Stimulated activated effector memory CD8-positive, alpha-beta T cell treated with anti-CD3 and anti-CD28 coated beads, Interleukin-12 subunit alpha, Interleukin-12 subunit beta, amount 100 ng/mL, for 72 hours (primary cell): ENCODE results near the gene FAM110C.
A peak's percentile ranks its signal among the peaks of the same experiment; 100 is the strongest.

ENCODE experiments used
- ATAC-seq: fragments of 150-1000 bp; cut with Tn5 transposase; 2 replicates; pipeline ENCODE4 v1.10.0; 2021
- DNase-seq, 2 donors: peaks; one replicate each; pipeline ENCODE4 v3.0.0; 2021 to 2022; ENCODE audit warnings: low spot score in 2 of 2
- H3K27ac Mint-ChIP-seq: one replicate; pipeline ENCODE4 v1.8.0; 2022; ENCODE audit warnings: mild to moderate bottlenecking, mixed read lengths
- H3K36me3 Mint-ChIP-seq: one replicate; pipeline ENCODE4 v1.8.0; 2022; ENCODE audit warnings: mild to moderate bottlenecking, mixed read lengths
- H3K4me1 Mint-ChIP-seq: one replicate; pipeline ENCODE4 v1.8.0; 2022; ENCODE audit warnings: mixed read lengths
- H3K4me3 Mint-ChIP-seq: one replicate; pipeline ENCODE4 v1.8.0; 2022; ENCODE audit warnings: mild to moderate bottlenecking, mixed read lengths
- H3K9me3 Mint-ChIP-seq: one replicate; pipeline ENCODE4 v1.8.0; 2022; ENCODE audit warnings: mixed read lengths

FAM110C gene

GRCh38 chr2:51613-52012 lies 5.3 kb upstream of the FAM110C start:
- H3K4me1 Mint-ChIP-seq: peaks cover 10% of the 10 kb centered on the region
- ATAC-seq: no peak
- no peak overlapping the region for H3K27ac Mint-ChIP-seq
- H3K36me3 Mint-ChIP-seq: no peaks in the 10 kb centered on the region
- no peak for DNase-seq
- H3K4me3 Mint-ChIP-seq: no peak overlapping the region
- H3K9me3 Mint-ChIP-seq: peaks cover 2% of the 10 kb centered on the region

GRCh38 chr2:47737-48136 lies 1.4 kb upstream of the FAM110C start:
- Mint-ChIP-seq H3K36me3 (no peaks in the 10 kb centered on the region), H3K27ac (no peak overlapping the region), H3K4me3 (peak overlapping the region; percentile 74), H3K9me3 (no peaks in the 10 kb centered on the region), H3K4me1 (peaks cover 23% of the 10 kb centered on the region)
- DNase-seq: no peak
- no peak for ATAC-seq

GRCh38 chr2:47346-47725 lies 1.0 kb upstream of the FAM110C start:
- Mint-ChIP-seq H3K4me3 (peak overlapping the region; percentile 74), H3K9me3 (no peaks in the 10 kb centered on the region), H3K27ac (no peak overlapping the region), H3K4me1 (peaks cover 23% of the 10 kb centered on the region), H3K36me3 (no peaks in the 10 kb centered on the region)
- no peak for ATAC-seq
- no peak for DNase-seq

- Mint-ChIP-seq H3K36me3 (no peaks in the 10 kb centered on the region), H3K4me3 (peak overlapping the region; percentile 59), H3K27ac (no peak overlapping the region)
These were observed 204 bp downstream of the FAM110C start for GRCh38 chr2:46131-46470.

GRCh38 chr2:45342-46130 lies 769 bp downstream of the FAM110C start:
- no peaks in the 10 kb centered on the region for H3K9me3 Mint-ChIP-seq
- H3K36me3 Mint-ChIP-seq: no peaks in the 10 kb centered on the region
- peak overlapping the region; percentile 59 for H3K4me3 Mint-ChIP-seq
- ATAC-seq (peak; percentile 22), DNase-seq (no peak)
- H3K4me1 Mint-ChIP-seq: peaks cover 23% of the 10 kb centered on the region
- H3K27ac Mint-ChIP-seq: no peak overlapping the region

More at GRCh38 chr2:46131-46470, 204 bp downstream of the FAM110C start:
- peaks cover 23% of the 10 kb centered on the region for H3K4me1 Mint-ChIP-seq
- DNase-seq: no peak
- peak; percentile 28 for ATAC-seq
- no peaks in the 10 kb centered on the region for H3K9me3 Mint-ChIP-seq

GRCh38 chr2:44748-45341 lies 1.5 kb downstream of the FAM110C start:
- Mint-ChIP-seq H3K4me1 (peaks cover 23% of the 10 kb centered on the region), H3K36me3 (no peaks in the 10 kb centered on the region), H3K4me3 (peak overlapping the region; percentile 59), H3K9me3 (no peaks in the 10 kb centered on the region), H3K27ac (no peak overlapping the region)
- ATAC-seq: no peak
- no peak for DNase-seq

- no peak for ATAC-seq
- Mint-ChIP-seq H3K4me1 (peaks cover 23% of the 10 kb centered on the region), H3K27ac (no peak overlapping the region), H3K4me3 (no peak overlapping the region), H3K36me3 (peaks cover 7% of the 10 kb centered on the region), H3K9me3 (no peaks in the 10 kb centered on the region)
- no peak for DNase-seq
These were observed 3.5 kb downstream of the FAM110C start for GRCh38 chr2:42788-43187.

GRCh38 chr2:40465-40864 lies 5.8 kb downstream of the FAM110C start:
- no peak overlapping the region for H3K27ac Mint-ChIP-seq
- H3K4me1 Mint-ChIP-seq: peaks cover 11% of the 10 kb centered on the region
- H3K36me3 Mint-ChIP-seq: peaks cover 7% of the 10 kb centered on the region
- ATAC-seq: no peak
- no peak for DNase-seq
- H3K9me3 Mint-ChIP-seq: no peaks in the 10 kb centered on the region
- no peak overlapping the region for H3K4me3 Mint-ChIP-seq

DNA sequence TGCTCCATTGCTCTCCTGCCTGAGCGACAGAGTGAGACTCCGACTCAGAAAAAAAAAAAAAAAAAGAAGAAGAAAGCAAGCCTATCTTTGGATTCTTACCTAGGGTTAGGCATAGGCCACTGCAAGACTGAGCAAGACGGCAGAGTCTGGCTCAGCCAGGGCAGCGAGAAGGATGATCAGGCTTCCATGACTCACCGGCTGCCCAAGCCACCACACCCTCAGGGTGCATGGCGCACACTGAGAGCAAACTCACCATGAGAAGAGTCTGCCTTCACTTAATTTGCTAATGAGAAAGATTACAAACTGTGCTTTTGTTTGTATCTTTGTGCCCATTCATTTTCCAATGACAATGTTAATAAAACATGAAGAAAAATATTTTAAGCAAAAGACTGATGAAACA lies 8.2 kb downstream of the FAM110C start:
- Mint-ChIP-seq H3K9me3 (no peaks in the 10 kb centered on the region), H3K4me1 (peaks cover 9% of the 10 kb centered on the region), H3K36me3 (peaks cover 7% of the 10 kb centered on the region), H3K27ac (no peak overlapping the region), H3K4me3 (no peak overlapping the region)
- ATAC-seq (peak; percentile 50), DNase-seq (no peak)

DNA sequence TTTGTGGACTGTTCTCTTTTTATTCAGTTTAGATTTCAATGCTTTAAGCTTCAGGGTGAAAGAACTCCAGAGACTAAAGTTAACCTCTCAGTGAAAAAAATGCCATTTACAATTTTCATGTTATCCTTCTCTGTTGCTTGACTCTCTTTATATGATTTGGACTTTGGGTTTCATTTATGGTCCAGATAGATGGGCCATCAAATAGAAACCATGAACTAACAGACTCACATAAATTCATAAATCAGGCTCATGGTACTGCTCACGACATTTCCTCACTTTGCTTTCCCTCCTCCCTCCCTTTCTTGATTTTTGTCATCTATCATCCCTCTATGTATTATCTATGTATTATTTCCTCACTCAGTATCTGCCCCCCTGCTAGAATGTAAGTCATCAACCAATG lies 10.0 kb downstream of the FAM110C start:
- Mint-ChIP-seq H3K4me3 (no peak overlapping the region), H3K27ac (no peak overlapping the region), H3K9me3 (no peaks in the 10 kb centered on the region), H3K36me3 (peaks cover 7% of the 10 kb centered on the region), H3K4me1 (peaks cover 25% of the 10 kb centered on the region)
- no peak for ATAC-seq
- no peak for DNase-seq

- no peak overlapping the region for H3K27ac Mint-ChIP-seq
- H3K4me3 Mint-ChIP-seq: no peak overlapping the region
- H3K9me3 Mint-ChIP-seq: no peaks in the 10 kb centered on the region
- ATAC-seq: no peak
- DNase-seq: no peak
- H3K36me3 Mint-ChIP-seq: peaks cover 7% of the 10 kb centered on the region
- peaks cover 25% of the 10 kb centered on the region for H3K4me1 Mint-ChIP-seq
These were observed 10.5 kb downstream of the FAM110C start for GRCh38 chr2:35852-36251.

GRCh38 chr2:33620-34019 lies 12.7 kb downstream of the FAM110C start:
- no peaks in the 10 kb centered on the region for H3K9me3 Mint-ChIP-seq
- peak; percentile 93 for ATAC-seq
- H3K27ac Mint-ChIP-seq: peak overlapping the region; percentile 88
- DNase-seq: peak in 1 of 2 donors; percentile 64
- H3K36me3 Mint-ChIP-seq: peaks cover 7% of the 10 kb centered on the region
- peaks cover 27% of the 10 kb centered on the region for H3K4me1 Mint-ChIP-seq
- H3K4me3 Mint-ChIP-seq: peak overlapping the region; percentile 27

- H3K4me1 Mint-ChIP-seq: peaks cover 38% of the 10 kb centered on the region
- no peaks in the 10 kb centered on the region for H3K36me3 Mint-ChIP-seq
- no peaks in the 10 kb centered on the region for H3K9me3 Mint-ChIP-seq
- ATAC-seq: peak; percentile 75
- no peak overlapping the region for H3K4me3 Mint-ChIP-seq
- peak overlapping the region; percentile 34 for H3K27ac Mint-ChIP-seq
- DNase-seq: no peak
These were observed 14.2 kb downstream of the FAM110C start for GRCh38 chr2:32068-32467.

- peaks cover 43% of the 10 kb centered on the region for H3K4me1 Mint-ChIP-seq
- ATAC-seq: no peak
- DNase-seq: no peak
- no peak overlapping the region for H3K27ac Mint-ChIP-seq
- no peaks in the 10 kb centered on the region for H3K9me3 Mint-ChIP-seq
- H3K36me3 Mint-ChIP-seq: no peaks in the 10 kb centered on the region
- H3K4me3 Mint-ChIP-seq: no peak overlapping the region
These were observed 17.1 kb downstream of the FAM110C start for GRCh38 chr2:29253-29652.

- no peak overlapping the region for H3K27ac Mint-ChIP-seq
- H3K4me1 Mint-ChIP-seq: peaks cover 43% of the 10 kb centered on the region
- no peak overlapping the region for H3K4me3 Mint-ChIP-seq
- no peak for ATAC-seq
- no peak for DNase-seq
- no peaks in the 10 kb centered on the region for H3K9me3 Mint-ChIP-seq
- H3K36me3 Mint-ChIP-seq: no peaks in the 10 kb centered on the region
These were observed 17.8 kb downstream of the FAM110C start for GRCh38 chr2:28406-28975.

DNA sequence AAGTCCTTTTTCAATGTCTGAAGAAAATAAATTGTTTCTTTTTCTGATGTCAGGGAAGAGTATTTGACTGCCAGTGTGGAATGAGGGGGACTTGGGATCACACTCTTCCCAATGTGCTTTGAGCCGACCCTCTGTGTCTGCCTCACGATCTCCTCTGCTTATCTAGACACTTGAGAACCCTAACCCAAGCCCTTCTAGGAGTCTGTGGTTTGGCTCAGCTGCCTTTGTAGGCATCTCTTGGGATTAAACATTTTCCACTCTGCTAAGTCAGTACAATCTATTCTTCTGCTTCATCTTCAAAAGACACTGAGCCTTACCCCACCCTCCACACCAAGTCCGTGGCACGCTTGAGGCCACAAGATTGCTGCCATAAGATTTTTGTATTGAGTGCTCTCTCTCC lies 19.4 kb downstream of the FAM110C start:
- Mint-ChIP-seq H3K36me3 (no peaks in the 10 kb centered on the region), H3K27ac (peak overlapping the region; percentile 46), H3K4me3 (no peak overlapping the region), H3K9me3 (no peaks in the 10 kb centered on the region), H3K4me1 (peaks cover 37% of the 10 kb centered on the region)
- ATAC-seq (no peak), DNase-seq (no peak)
